Neural progenitor cell (in vitro differentiated cells): Measurements from ENCODE around the gene MTERF1.

Experiments used
- CTCF ChIP-seq: fragments of 200-600 bp; sonication (generic); IDR thresholded peaks from 2 replicates; pipeline ENCODE4 v1.5.1; 2017; ENCODE audit warnings: antibody characterized with exemption, mild to moderate bottlenecking
- EZH2 ChIP-seq: fragments of 200-600 bp; sonication (generic); IDR thresholded peaks from 2 replicates; pipeline ENCODE4 v1.6.1; 2017; ENCODE audit warnings: antibody characterized with exemption, mild to moderate bottlenecking, moderate library complexity

- TF ChIP-seq CTCF (no peak), EZH2 (no peak)
Observed at GRCh38 chr7:91894781-91895480, 14.4 kb upstream of the MTERF1 start.
